H1 (cell line): ENCODE data around the gene TDRD9. TPM values are rescaled to one million over a fixed set of nuclear protein-coding genes. Genes with fewer than 3 reads are reported as not detected.

ENCODE experiments used
- CTCF ChIA-PET: fragments of 300-600 bp; sonication (Branson Sonifier 250); formaldehyde crosslinking; loops from one replicate; lab custom pipeline; 2021; ENCODE audit not compliant: partially characterized antibody; lab: Charles Lee
- POLR2A ChIA-PET: fragments of 300-600 bp; sonication (Branson Sonifier 250); formaldehyde crosslinking; loops from one replicate; lab custom pipeline; 2021; ENCODE audit warnings: inconsistent platforms; ENCODE audit not compliant: partially characterized antibody; lab: Charles Lee
- DNase-seq, 2 experiments: peaks; one replicate each; pipeline versions ENCODE4 v3.0.0 to v3.0.0-alpha.2; 2010 to 2022; ENCODE audit warnings: low spot score in 2 of 2, low read depth in 1 of 2, mixed read lengths in 1 of 2
- FAIRE-seq: peaks from 2 replicates; lab custom pipeline; 2011; peaks lifted over from hg19 to GRCh38; lab: Jason Lieb, UNC
- H2AFZ ChIP-seq: 2 replicates; pipeline ENCODE4 v1.8.1; 2012; ENCODE audit warnings: low read length, inconsistent platforms
- H2AK5ac ChIP-seq: 2 replicates; pipeline ENCODE4 v1.6.1; 2013; ENCODE audit warnings: low read depth, low read length
- H2BK120ac ChIP-seq: replicated peaks from 2 replicates; pipeline ENCODE3; 2013; ENCODE audit warnings: low read depth, low read length, inconsistent platforms
- H2BK12ac ChIP-seq: 2 replicates; pipeline ENCODE4 v1.6.1; 2013; ENCODE audit warnings: low read depth, low read length
- H2BK15ac ChIP-seq: 2 replicates; pipeline ENCODE4 v1.6.1; 2013; ENCODE audit warnings: low read length
- H2BK20ac ChIP-seq: 2 replicates; pipeline ENCODE4 v1.6.1; 2013; ENCODE audit warnings: low read length
- H2BK5ac ChIP-seq: 2 replicates; pipeline ENCODE4 v1.6.1; 2013; ENCODE audit warnings: low read depth, low read length
- H3K14ac ChIP-seq: 2 replicates; pipeline ENCODE4 v1.6.1; 2013; ENCODE audit warnings: inconsistent platforms; ENCODE audit not compliant: insufficient read length
- H3K18ac ChIP-seq: 2 replicates; pipeline ENCODE4 v1.6.1; 2013; ENCODE audit warnings: low read length; ENCODE audit errors: extremely low read depth
- H3K23ac ChIP-seq: 2 replicates; pipeline ENCODE4 v1.6.1; 2013; ENCODE audit warnings: inconsistent platforms; ENCODE audit not compliant: insufficient read length
- H3K23me2 ChIP-seq: 2 replicates; pipeline ENCODE4 v1.6.1; 2013; ENCODE audit warnings: low read depth, low read length
- H3K27ac ChIP-seq: 2 replicates; pipeline ENCODE4 v1.6.1; 2011; ENCODE audit warnings: low read depth, low read length, inconsistent platforms
- H3K27me3 ChIP-seq, 4 experiments: replicated peaks in 1 of 4; 1 replicate in 1 of 4; 2 replicates in 3 of 4; pipeline versions ENCODE4 v1.6.1 to v1.8.1; 2011 to 2013; ENCODE audit warnings: low read length in 3 of 4, mild to moderate bottlenecking in 3 of 4, inconsistent platforms in 2 of 4, mixed read lengths in 2 of 4, moderate library complexity in 1 of 4; ENCODE audit not compliant: control insufficient read depth in 3 of 4, insufficient read depth in 3 of 4; ENCODE audit errors: extremely low read depth in 1 of 4
- H3K36me3 ChIP-seq, 4 experiments: 2 replicates each; pipeline versions ENCODE4 v1.6.1 to v1.8.1; 2011 to 2013; ENCODE audit warnings: mild to moderate bottlenecking in 4 of 4, low read length in 3 of 4, moderate library complexity in 2 of 4, control low read depth in 1 of 4, inconsistent platforms in 1 of 4; ENCODE audit not compliant: insufficient read depth in 4 of 4, control insufficient read depth in 2 of 4
- H3K4ac ChIP-seq: replicated peaks from 2 replicates; pipeline ENCODE3; 2013; ENCODE audit warnings: low read length, low read depth, mixed read lengths, inconsistent platforms; ENCODE audit not compliant: insufficient read length
- H3K4me1 ChIP-seq, 4 experiments: replicated peaks in 1 of 4; 1 replicate in 1 of 4; 2 replicates in 3 of 4; pipeline versions ENCODE4 v1.6.1 to v1.8.1; 2011 to 2013; ENCODE audit warnings: low read length in 3 of 4, inconsistent platforms in 2 of 4, mixed read lengths in 1 of 4; ENCODE audit not compliant: insufficient read depth in 4 of 4, control insufficient read depth in 3 of 4
- H3K4me2 ChIP-seq, 2 experiments: 2 replicates each; pipeline versions ENCODE4 v1.6.1 to v1.8.1; 2011 to 2013; ENCODE audit warnings: low read depth in 2 of 2, low read length in 2 of 2, control low read depth in 1 of 2, inconsistent platforms in 1 of 2, mild to moderate bottlenecking in 1 of 2; ENCODE audit not compliant: insufficient read depth in 1 of 2
- H3K4me3 ChIP-seq, 4 experiments: fragments of 200-600, 300-600 bp in 1 of 4; sonication (generic), shearing (Covaris generic), sonication (Bioruptor Twin) in 1 of 4; 2 replicates each; pipeline versions ENCODE4 v1.5.1 to v1.8.1; 2011 to 2016; ENCODE audit warnings: low read length in 4 of 4, low read depth in 3 of 4, control low read depth in 2 of 4, inconsistent platforms in 2 of 4, mild to moderate bottlenecking in 2 of 4, mixed read lengths in 1 of 4, moderate library complexity in 1 of 4; ENCODE audit not compliant: insufficient read depth in 2 of 4; ENCODE audit errors: extremely low read depth in 1 of 4
- H3K56ac ChIP-seq: replicated peaks from 2 replicates; pipeline ENCODE3; 2013; ENCODE audit warnings: low read depth, mild to moderate bottlenecking, mixed read lengths, low read length, inconsistent platforms; ENCODE audit not compliant: insufficient read length
- H3K79me1 ChIP-seq: 2 replicates; pipeline ENCODE4 v1.6.1; 2013; ENCODE audit warnings: low read depth, low read length, control low read depth
- H3K79me2 ChIP-seq, 2 experiments: 2 replicates each; pipeline versions ENCODE4 v1.6.1 to v1.8.1; 2012 to 2013; ENCODE audit warnings: low read length in 2 of 2, mild to moderate bottlenecking in 2 of 2, inconsistent platforms in 1 of 2; ENCODE audit not compliant: insufficient read depth in 2 of 2, control insufficient read depth in 1 of 2
- H3K9ac ChIP-seq, 4 experiments: replicated peaks in 1 of 4; 1 replicate in 1 of 4; 2 replicates in 3 of 4; pipeline versions ENCODE4 v1.6.1 to v1.8.1; 2011 to 2013; ENCODE audit warnings: low read depth in 3 of 4, low read length in 3 of 4, control low read depth in 2 of 4, mild to moderate bottlenecking in 2 of 4, moderate library complexity in 2 of 4, inconsistent platforms in 1 of 4; ENCODE audit errors: extremely low read depth in 1 of 4
- H3K9me3 ChIP-seq, 2 experiments: 2 replicates each; pipeline versions ENCODE4 v1.6.1 to v1.8.1; 2012 to 2013; ENCODE audit warnings: mild to moderate bottlenecking in 2 of 2, moderate library complexity in 2 of 2, control low read depth in 1 of 2, inconsistent platforms in 1 of 2, low read depth in 1 of 2, low read length in 1 of 2, mixed read lengths in 1 of 2; ENCODE audit not compliant: insufficient read depth in 2 of 2
- H4K20me1 ChIP-seq, 2 experiments: replicated peaks in 1 of 2; 2 replicates each; pipeline versions ENCODE3 to v1.8.1; 2011 to 2013; ENCODE audit warnings: inconsistent platforms in 2 of 2, low read length in 2 of 2, mild to moderate bottlenecking in 1 of 2; ENCODE audit not compliant: insufficient read depth in 2 of 2, control insufficient read depth in 1 of 2
- H4K5ac ChIP-seq: 2 replicates; pipeline ENCODE4 v1.6.1; 2013; ENCODE audit warnings: low read length, low read depth, mixed read lengths, inconsistent platforms; ENCODE audit not compliant: insufficient read length
- H4K8ac ChIP-seq: 2 replicates; pipeline ENCODE4 v1.8.0; 2013; ENCODE audit warnings: mild to moderate bottlenecking, moderate library complexity, low read length, inconsistent platforms; ENCODE audit not compliant: insufficient read depth; ENCODE audit errors: extremely low read depth
- H4K91ac ChIP-seq: replicated peaks from 2 replicates; pipeline ENCODE3; 2013; ENCODE audit warnings: low read length, mixed read lengths, inconsistent platforms; ENCODE audit not compliant: insufficient read length
- BCL11A ChIP-seq, 2 experiments: IDR thresholded peaks; one replicate each; pipeline ENCODE4 v1.6.1; 2011; ENCODE audit warnings: low read depth in 2 of 2, low read length in 2 of 2, mild to moderate bottlenecking in 2 of 2
- CBX8 ChIP-seq: fragments of 300-800, 300-1000 bp; sonication (generic); IDR thresholded peaks from 2 replicates; pipeline ENCODE4 v1.7.1; 2016; ENCODE audit warnings: low read depth, low read length, borderline replicate concordance
- CHD1 ChIP-seq: IDR thresholded peaks from 2 replicates; pipeline ENCODE4 v1.6.1; 2012; ENCODE audit warnings: low read depth, low read length, improper control_type of control experiment
- EZH2 ChIP-seq: fragments of 200-600 bp; sonication (generic); IDR thresholded peaks from 2 replicates; pipeline ENCODE4 v1.7.1; 2012; ENCODE audit warnings: low read depth, mild to moderate bottlenecking, moderate library complexity, low read length, inconsistent platforms; ENCODE audit not compliant: severe bottlenecking
- GABPA ChIP-seq: IDR thresholded peaks from 2 replicates; pipeline ENCODE4 v1.6.1; 2011; ENCODE audit warnings: mild to moderate bottlenecking, low read length, moderate library complexity, borderline replicate concordance; ENCODE audit not compliant: insufficient read depth
- HDAC6 ChIP-seq: IDR thresholded peaks from one replicate; pipeline ENCODE4 v1.7.1; 2012; ENCODE audit warnings: low read depth, mild to moderate bottlenecking, inconsistent platforms, low read length, moderate library complexity
- JUN ChIP-seq: IDR thresholded peaks from 2 replicates; pipeline ENCODE4 v1.6.1; 2011; ENCODE audit warnings: low read depth, mild to moderate bottlenecking, improper control_type of control experiment, low read length
- NRF1 ChIP-seq: IDR thresholded peaks from 2 replicates; pipeline ENCODE4 v1.6.1; 2011; ENCODE audit warnings: mild to moderate bottlenecking, low read depth, low read length, improper control_type of control experiment
- RAD21 ChIP-seq, 2 experiments: IDR thresholded peaks in 1 of 2; conservative IDR thresholded peaks in 1 of 2; 2 replicates each; pipeline ENCODE4 v1.6.1; 2011; ENCODE audit warnings: low read depth in 2 of 2, low read length in 2 of 2, improper control_type of control experiment in 1 of 2, inconsistent platforms in 1 of 2, mild to moderate bottlenecking in 1 of 2, moderate library complexity in 1 of 2
- SIRT6 ChIP-seq: IDR thresholded peaks from one replicate; pipeline ENCODE4 v1.7.1; 2012; ENCODE audit warnings: low read length, inconsistent platforms
- SRF ChIP-seq: IDR thresholded peaks from 2 replicates; pipeline ENCODE4 v1.6.1; 2011; ENCODE audit warnings: mild to moderate bottlenecking, low read depth, low read length, moderate library complexity
- SUZ12 ChIP-seq: fragments of 200-600 bp; sonication (generic); IDR thresholded peaks from 2 replicates; pipeline ENCODE4 v1.6.1; 2012; ENCODE audit warnings: mild to moderate bottlenecking, inconsistent platforms, low read length, moderate library complexity, mixed read lengths
- TAF7 ChIP-seq: optimal IDR thresholded peaks from 2 replicates; pipeline ENCODE3; 2011; ENCODE audit warnings: low read depth, mild to moderate bottlenecking, inconsistent platforms, low read length, moderate library complexity, borderline replicate concordance
- WGBS, 2 experiments: shearing (Covaris generic) in 1 of 2; methylation state at CpG; one replicate each; pipeline versions ENCODE4 v1.1.6 to v1.1.7; 2013 to 2015; ENCODE audit warnings: low lambda C conversion rate in 2 of 2, mixed read lengths in 2 of 2, inconsistent platforms in 1 of 2, low coverage in 1 of 2, missing lambda C conversion rate in 1 of 2; ENCODE audit not compliant: insufficient replicate concordance in 2 of 2, insufficient coverage in 1 of 2, insufficient read length in 1 of 2; ENCODE audit errors: extremely low coverage in 1 of 2, missing lambda C conversion rate in 1 of 2; 5-methylcytosine and 5-hydroxymethylcytosine counted together
- polyA plus RNA-seq, 7 experiments: library from polyadenylated mRNA; depleted of rRNA in 3 of 7; stranded (reverse) in 5 of 7; unstranded in 2 of 7; fragments of >200 nt in 5 of 7; fragments of 200-250 nt in 2 of 7; gene quantifications; 1 replicate in 5 of 7; 2 replicates in 1 of 7; 4 replicates in 1 of 7; pipeline versions ENCODE4 v1.2.1 to v1.2.3, GENCODE V29; 2011 to 2013; ENCODE audit warnings: missing spikeins in 2 of 7, mixed read lengths in 2 of 7
- total RNA-seq: library from RNA; stranded (reverse); fragmentation: NEBNext Ultra II Directional; extraction: Animal tissue kit (Norgen Biotek cat#: 25700); gene quantifications from 2 replicates; pipeline ENCODE4 v1.2.1, GENCODE V29; 2021

Gene TDRD9
- total and polyA plus RNA-seq, 2 of the 8 experiments (the other 6 are each of a cell fraction or from before 2014, with no cell fraction given): not detected

DNA sequence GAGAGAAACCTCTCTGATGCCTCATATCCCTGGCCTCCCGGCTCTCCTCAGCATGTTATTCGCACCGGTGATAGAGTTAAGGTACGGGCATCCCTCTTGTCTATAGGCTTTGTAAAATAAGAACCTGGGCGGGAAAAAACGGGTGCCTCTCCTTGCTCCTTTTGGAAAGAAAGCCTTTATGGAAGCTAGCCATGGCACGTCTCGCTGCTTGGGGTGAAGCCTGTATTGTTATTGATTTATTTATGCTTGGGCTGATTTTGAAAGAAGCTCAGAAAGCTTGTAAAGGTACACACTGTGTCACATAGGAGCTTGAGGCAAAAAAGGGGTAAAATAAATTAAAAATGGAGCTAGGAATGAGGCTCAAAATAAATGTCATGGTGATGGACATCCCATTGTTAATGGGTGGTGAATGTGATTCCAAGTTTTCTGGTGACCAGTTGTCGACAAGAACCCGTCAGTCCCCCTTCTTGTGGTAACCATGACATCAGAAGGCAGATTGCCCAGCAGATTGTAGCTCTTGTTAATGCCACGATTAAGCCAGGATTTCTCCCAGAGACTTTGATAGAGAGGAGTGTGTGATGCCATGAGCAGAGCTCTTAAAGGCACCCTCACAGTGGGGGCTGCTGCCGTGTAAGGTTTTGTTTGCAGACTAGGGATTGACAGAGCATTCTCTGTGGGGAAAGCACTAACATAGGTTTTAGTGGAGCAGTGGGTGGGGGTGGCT is 106.9 kb downstream of the TDRD9 start:
- Histone ChIP-seq H3K23ac (no peak overlapping the region), H3K27me3 (no peaks in the 10 kb centered on the region)
- no peak for FAIRE-seq
- TF ChIP-seq BCL11A (IDR thresholded peaks at IDR 0.05; ENCODE audit: low read depth in 2 of 2, low read length in 2 of 2) (no peak), HDAC6 (no peak), CBX8 (no peak), SIRT6 (no peak), TAF7 (no peak), SRF (no peak), GABPA (no peak), JUN (no peak), RAD21 (IDR thresholded peaks at IDR 0.05 in 1 of 2, conservative IDR thresholded peaks at IDR 0.05 in 1 of 2; ENCODE audit: low read depth in 2 of 2, low read length in 2 of 2) (no peak), CHD1 (no peak), EZH2 (no peak), NRF1 (no peak), SUZ12 (no peak)

More for the DNA sequence above, 106.9 kb downstream of the TDRD9 start:
- Histone ChIP-seq H2BK20ac (no peak overlapping the region), H2AK5ac (no peak overlapping the region), H2AFZ (no peak overlapping the region), H3K79me2 (no peaks in the 10 kb centered on the region), H4K91ac (no peak overlapping the region), H2BK15ac (no peak overlapping the region), H3K56ac (no peak overlapping the region), H3K4me3 (no peak overlapping the region), H3K9me3 (no peaks in the 10 kb centered on the region), H2BK12ac (no peak overlapping the region), H3K18ac (no peak overlapping the region), H3K9ac (no peak overlapping the region), H2BK5ac (no peak overlapping the region), H3K14ac (no peak overlapping the region), H3K79me1 (no peaks in the 10 kb centered on the region), H3K36me3 (no peaks in the 10 kb centered on the region), H3K23me2 (no peaks in the 10 kb centered on the region), H3K4me1 (no peaks in the 10 kb centered on the region; a peak in 1 of 7 replicates), H3K27ac (no peak overlapping the region), H2BK120ac (no peak overlapping the region), H3K4me2 (no peak overlapping the region), H4K8ac (no peak overlapping the region), H3K4ac (no peak overlapping the region), H4K20me1 (no peaks in the 10 kb centered on the region), H4K5ac (no peak overlapping the region)
- no peak for DNase-seq
- WGBS, 2 experiments: 84% methylated on average over 12 of the region's 12 CpGs; no CpG with 5 or more reads in 1 of the 2 experiments
- CTCF ChIA-PET: interaction anchor here (0.8 to 1.8 kb wide), 3 partner anchors 10 to 135 kb away, joined by 3 to 8 read pairs (median 4); no protein-coding TSS in a partner anchor
- POLR2A ChIA-PET: no interaction called here
